ENCODE measurements around the gene GPR31. TPM values are rescaled to one million over a fixed set of nuclear protein-coding genes. Genes with fewer than 3 reads are reported as not detected.

The GPR31 gene
- total and polyA plus RNA-seq, 2 of the 4 experiments (the other 2 are of a cell fraction) = not detected

DNA sequence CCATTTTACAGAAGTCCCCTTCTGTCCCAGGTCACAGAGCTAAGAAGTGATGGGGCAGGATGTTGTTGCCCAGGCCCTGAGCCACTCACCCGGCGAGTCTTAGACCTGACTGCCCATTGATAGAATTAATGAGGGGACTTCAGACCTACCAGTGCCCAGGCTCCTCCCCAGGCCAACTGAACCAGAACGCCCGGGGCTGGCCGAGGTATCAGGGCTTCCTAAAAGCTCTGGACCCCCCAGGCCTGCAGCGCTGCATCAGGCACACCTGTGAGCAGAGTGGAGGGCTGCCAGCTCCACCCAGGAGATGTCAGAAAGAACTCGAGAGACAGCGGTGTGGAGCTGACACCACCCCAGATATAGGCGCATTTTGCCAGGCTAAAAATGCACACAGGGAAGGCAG, 3.5 kb downstream of the GPR31 start:
- TF ChIP-seq NFE2L2 (IDR thresholded peaks at IDR 0.05; ENCODE audit: low read depth, low read length) (no peak), RCOR1 (IDR thresholded peaks at IDR 0.05; ENCODE audit: insufficient replicate concordance, low read length) (no peak), POLR2A (IDR thresholded peaks at IDR 0.05; ENCODE audit: low read depth, low read length) (no peak), BHLHE40 (IDR thresholded peaks at IDR 0.05; ENCODE audit: low read depth, low read length) (no peak), CEBPB (IDR thresholded peaks at IDR 0.05; ENCODE audit: low read depth, low read length) (no peak), MXI1 (IDR thresholded peaks at IDR 0.05; ENCODE audit: borderline replicate concordance, low read depth, low read length) (no peak), MAFK (IDR thresholded peaks at IDR 0.05; ENCODE audit: low read depth, low read length) (no peak), RAD21 (IDR thresholded peaks at IDR 0.05; ENCODE audit: low read length) (no peak), FOS (IDR thresholded peaks at IDR 0.05; ENCODE audit: low read depth, low read length) (no peak), CHD1 (IDR thresholded peaks at IDR 0.05; ENCODE audit: low read depth, low read length) (no peak), USF2 (IDR thresholded peaks at IDR 0.05; ENCODE audit: low read depth, low read length) (no peak), SMC3 (IDR thresholded peaks at IDR 0.05; ENCODE audit: low read depth, low read length) (no peak), RFX5 (IDR thresholded peaks at IDR 0.05; ENCODE audit: low read depth, low read length) (no peak), CTCF (conservative IDR thresholded peaks at IDR 0.05; ENCODE audit: low read depth, low read length) (no peak)
- TF ChIP-seq, protein P1, sequence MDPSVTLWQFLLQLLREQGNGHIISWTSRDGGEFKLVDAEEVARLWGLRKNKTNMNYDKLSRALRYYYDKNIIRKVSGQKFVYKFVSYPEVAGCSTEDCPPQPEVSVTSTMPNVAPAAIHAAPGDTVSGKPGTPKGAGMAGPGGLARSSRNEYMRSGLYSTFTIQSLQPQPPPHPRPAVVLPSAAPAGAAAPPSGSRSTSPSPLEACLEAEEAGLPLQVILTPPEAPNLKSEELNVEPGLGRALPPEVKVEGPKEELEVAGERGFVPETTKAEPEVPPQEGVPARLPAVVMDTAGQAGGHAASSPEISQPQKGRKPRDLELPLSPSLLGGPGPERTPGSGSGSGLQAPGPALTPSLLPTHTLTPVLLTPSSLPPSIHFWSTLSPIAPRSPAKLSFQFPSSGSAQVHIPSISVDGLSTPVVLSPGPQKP (IDR thresholded peaks at IDR 0.05; ENCODE audit: borderline replicate concordance, low read depth, low read length) = no peak
- Histone ChIP-seq H3K14ac (replicated peaks; ENCODE audit: low read depth, low read length) (no peak overlapping the region), H3K27ac (ENCODE audit: insufficient read depth, low read length) (no peak overlapping the region), H3K79me1 (ENCODE audit: low read depth in 1 of 2, low read length in 2 of 2) (no peaks in the 10 kb centered on the region), H4K8ac (ENCODE audit: low read depth in 2 of 2, low read length in 2 of 2) (no peak overlapping the region), H3K9ac (ENCODE audit: low read depth, low read length) (no peak overlapping the region), H3K4me1 (ENCODE audit: control insufficient read depth, insufficient read depth, low read length) (no peaks in the 10 kb centered on the region), H3K23ac (ENCODE audit: low read depth, low read length) (no peak overlapping the region), H2BK120ac (ENCODE audit: low read depth, low read length) (no peak overlapping the region), H4K91ac (ENCODE audit: insufficient read depth, low read depth, low read length) (no peak overlapping the region), H2AFZ (replicated peaks; ENCODE audit: low read length, poor library complexity) (no peak overlapping the region), H2AK5ac (ENCODE audit: low read depth, low read length) (no peak overlapping the region), H4K20me1 (ENCODE audit: insufficient read depth, low read length) (no peaks in the 10 kb centered on the region), H3K4ac (ENCODE audit: low read depth, low read length) (no peak overlapping the region), H2BK20ac (ENCODE audit: low read depth, low read length) (no peak overlapping the region), H3K9me1 (ENCODE audit: insufficient read depth, low read length) (no peaks in the 10 kb centered on the region), H3K9me3 (ENCODE audit: control insufficient read depth, insufficient read depth, low read length) (peaks cover 18% of the 10 kb centered on the region), H3K56ac (ENCODE audit: extremely low read depth, insufficient read depth, low read length) (no peak overlapping the region), H3K4me2 (ENCODE audit: low read depth, low read length) (no peak overlapping the region), H2AK9ac (replicated peaks; ENCODE audit: low read depth, low read length, poor library complexity) (no peak overlapping the region), H2BK15ac (ENCODE audit: low read depth, low read length) (no peak overlapping the region), H3K4me3 (ENCODE audit: insufficient read depth, low read depth, low read length) (no peak overlapping the region), H3K18ac (ENCODE audit: low read depth, low read length) (no peak overlapping the region), H4K5ac (ENCODE audit: low read depth, low read length) (no peak overlapping the region), H3K36me3 (ENCODE audit: control insufficient read depth, insufficient read depth, low read length) (no peaks in the 10 kb centered on the region), H3K27me3 (ENCODE audit: control insufficient read depth, insufficient read depth, low read length) (no peaks in the 10 kb centered on the region), H2BK5ac (ENCODE audit: low read depth, low read length, poor library complexity, severe bottlenecking) (no peak overlapping the region)
- dilution Hi-C loops (cut with HindIII; ENCODE audit: low sequenced_read_pairs, unreplicated experiment) = no loop called here
- ATAC-seq (ENCODE audit: low read depth) (no peak), DNase-seq (no peak)
- intact Hi-C loops (cut with micrococcal nuclease) = no loop called here
- ChIA-PET POLR2A (ENCODE audit: unreplicated experiment) (no interaction called here), CTCF (no interaction called here)
- no CpG with 5 or more reads among the region's 9 CpGs for WGBS, 2 experiments (ENCODE audit: extremely low coverage in 2 of 2, insufficient read length in 1 of 2)
- in situ Hi-C loops (cut with MboI; ENCODE audit: low sequenced_read_pairs) = no loop called here
- BruUV-seq (replicated peaks) = no TSS peak
